ENCODE measurements around the gene HDAC11.
A peak's percentile ranks its signal among the peaks of the same experiment; 100 is the strongest.

Gene HDAC11

DNA sequence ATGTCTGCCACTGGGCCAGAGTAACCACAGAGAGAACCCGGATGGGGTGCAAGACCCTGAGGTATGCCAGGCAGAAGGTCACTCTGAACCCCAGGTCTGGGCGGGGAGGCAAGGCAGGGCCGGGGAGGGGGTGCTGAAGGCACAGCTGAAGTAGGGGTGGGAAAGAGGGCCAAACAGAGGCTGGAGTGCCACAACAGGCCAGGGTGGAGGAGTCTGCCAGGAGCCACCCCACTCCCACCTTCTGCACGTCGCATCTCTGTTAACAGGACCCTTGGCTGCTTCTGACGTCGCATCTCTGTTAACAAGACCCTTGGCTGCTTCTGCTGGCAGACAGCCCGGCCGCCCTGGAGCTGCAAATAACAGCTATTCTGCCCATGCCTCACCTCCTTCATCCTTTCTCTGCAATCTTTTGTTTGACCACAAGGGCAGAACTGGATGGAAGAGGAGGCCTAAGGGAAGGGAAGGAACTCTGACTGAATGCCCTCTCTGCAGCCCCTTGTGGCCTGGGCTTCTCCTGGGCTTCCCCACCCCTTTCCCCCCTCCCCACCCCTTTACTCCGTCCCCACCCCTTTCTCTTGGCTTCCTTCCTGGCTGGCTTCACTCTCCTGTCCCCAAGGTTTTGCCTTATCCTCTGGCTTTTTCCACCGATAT lies 48.2 kb downstream of the HDAC11 start:
- no peak for DNase-seq

DNA sequence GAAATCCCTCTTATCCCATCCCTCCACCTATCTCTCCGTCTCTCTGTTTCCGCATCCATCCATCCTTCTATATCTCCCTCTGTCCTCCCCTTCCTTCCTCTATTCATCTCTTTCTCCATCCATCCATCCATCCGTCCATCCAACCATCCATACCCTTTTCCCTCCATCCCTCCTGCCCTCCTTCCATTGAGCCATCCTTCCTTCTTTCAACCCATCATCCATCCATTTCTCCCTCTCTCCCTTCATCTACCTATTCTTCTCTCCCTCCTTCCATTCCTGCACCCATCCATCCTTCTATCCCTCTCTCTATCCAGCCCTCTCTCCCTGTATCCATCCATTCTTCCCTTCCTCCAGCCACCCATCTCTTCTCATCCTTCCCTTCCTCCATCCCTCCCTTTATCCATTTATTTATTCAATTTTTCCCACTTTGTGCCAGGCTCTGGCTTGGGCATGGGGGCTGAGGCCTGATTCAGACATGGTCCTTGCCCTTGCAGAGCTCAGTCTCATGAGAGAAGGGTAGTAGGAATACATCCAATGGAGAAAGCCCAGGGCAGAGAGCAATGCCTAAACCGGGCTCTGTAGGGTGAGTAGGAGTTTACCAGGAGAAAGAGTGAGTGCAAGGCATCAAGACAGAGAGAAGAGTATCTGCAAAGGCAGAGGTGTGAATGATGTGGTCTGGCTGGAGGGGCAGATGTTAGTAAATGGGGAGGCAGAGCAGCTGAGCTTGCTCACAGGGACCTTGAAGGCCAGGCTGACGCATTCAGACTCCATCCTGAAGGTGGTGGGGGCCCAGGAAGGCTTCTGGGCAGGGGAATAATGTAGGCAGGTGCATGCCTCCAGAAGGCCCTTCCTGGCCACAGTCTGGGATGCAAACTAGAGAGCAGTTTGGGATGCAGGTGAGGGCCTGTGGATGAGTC lies 49.3 kb downstream of the HDAC11 start:
- DNase-seq, result no peak

DNA sequence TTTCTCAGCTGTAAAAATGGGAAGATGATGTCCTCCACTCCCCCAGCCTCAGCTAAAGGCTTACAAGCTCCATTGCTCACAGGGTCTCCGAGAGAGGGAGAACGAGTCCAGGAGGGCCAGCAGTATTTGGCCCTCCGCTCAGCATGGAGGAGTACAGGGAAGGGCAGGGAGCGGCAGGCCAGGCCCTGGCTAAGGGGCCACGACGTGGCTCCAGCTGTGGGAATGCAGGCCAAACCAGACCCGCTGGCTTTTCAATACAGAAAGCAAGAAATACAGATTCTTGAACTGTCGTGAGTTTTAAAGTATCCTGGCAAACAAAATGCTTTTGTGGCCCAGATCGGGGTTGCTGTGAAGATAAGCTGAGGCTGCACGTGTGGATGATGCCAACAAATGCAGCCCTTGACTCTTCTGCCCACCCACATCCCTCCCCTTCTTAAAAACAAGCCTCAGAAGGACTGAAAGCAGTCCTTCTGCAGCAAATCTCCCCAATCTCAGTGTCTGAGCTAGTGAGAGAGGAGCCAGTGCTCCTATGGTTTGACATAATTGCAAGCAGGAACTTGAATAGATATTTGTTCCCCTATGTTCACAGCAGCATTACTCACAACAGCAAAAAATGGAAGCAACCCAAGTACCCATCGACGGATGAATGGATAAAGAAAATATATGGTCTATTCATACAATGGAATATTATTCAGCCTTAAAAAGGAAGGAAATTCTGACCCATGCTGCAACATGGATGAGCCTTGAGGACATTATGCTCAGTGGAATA lies 50.3 kb downstream of the HDAC11 start:
- DNase-seq, result no peak

DNA sequence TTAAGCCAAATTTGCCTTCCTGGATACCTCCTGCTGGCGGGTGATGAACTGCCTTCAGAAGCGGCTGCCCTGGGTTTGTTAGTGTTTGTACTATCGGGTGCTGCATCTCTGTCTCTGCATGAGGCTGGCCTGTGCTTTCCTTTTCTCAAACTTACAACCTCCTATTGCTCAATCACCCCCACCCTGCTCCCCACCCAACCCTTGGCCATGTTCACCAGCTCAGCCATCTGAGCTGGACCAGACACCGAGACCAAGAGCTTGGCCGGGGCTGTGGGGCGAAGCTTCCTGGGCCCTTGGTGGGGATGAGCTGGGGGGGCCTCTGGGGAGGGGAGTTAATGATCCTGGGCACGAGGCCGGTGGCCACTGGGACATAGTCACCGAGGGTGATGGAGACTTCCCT lies 52.0 kb downstream of the HDAC11 start:
- DNase-seq, result no peak

DNA sequence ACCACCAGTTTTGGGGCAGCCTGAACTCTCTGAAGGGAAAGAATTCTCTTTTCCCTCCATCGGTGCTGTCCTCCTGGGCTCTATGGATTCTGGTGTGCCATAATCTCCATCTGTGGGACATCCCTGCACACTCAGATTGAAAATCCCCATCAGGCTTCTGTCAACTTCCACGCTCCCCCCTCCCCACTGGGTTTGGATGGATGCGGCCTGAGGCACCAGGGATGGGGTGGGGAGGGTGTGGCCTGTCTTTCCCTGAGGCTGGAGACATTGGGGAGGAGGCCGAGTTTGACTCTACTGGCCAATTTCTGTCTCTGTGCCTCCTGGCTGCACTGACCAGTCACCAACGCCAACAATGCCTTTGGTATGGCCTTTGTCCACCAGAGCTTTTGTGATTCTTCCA lies 52.5 kb downstream of the HDAC11 start:
- DNase-seq, result no peak

DNA sequence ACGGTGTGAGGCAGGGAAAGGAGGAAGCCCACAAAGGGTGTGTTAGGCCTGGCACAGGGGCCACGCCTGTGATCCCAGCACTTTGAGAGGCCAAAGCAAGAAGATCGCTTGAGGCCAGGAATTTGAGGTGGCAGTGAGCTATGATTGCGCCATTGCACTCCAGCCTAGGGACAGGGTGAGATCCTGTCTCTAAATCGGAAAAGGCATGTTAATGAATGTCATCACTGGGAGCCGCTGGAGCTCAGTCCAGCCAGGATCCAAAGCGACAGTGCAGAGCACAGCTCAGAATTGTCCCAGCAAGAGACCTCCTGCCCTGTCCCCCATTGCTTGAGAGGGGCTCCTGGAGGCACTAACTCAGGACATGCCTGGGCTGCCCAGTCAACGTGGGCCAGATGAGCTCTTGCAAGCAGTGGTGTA lies 53.8 kb downstream of the HDAC11 start:
- no peak for DNase-seq

DNA sequence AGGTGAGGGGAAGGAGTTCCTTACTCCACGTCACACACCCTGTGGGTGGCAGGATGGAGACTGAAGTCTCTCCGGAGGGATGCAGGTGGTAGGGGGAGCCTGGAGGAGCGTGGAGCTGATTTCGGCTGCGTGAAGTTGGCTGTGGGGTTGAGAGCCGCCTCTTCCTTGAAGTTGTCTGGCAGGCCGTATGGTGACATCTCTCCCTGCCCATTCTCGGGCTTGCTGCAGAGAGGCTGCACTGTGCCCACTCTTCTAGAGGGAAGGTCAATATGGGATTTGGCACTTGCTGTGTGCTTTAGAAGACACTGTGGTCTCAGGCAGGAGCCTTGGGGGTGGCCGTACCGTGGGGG lies 55.4 kb downstream of the HDAC11 start:
- no peak for DNase-seq

DNA sequence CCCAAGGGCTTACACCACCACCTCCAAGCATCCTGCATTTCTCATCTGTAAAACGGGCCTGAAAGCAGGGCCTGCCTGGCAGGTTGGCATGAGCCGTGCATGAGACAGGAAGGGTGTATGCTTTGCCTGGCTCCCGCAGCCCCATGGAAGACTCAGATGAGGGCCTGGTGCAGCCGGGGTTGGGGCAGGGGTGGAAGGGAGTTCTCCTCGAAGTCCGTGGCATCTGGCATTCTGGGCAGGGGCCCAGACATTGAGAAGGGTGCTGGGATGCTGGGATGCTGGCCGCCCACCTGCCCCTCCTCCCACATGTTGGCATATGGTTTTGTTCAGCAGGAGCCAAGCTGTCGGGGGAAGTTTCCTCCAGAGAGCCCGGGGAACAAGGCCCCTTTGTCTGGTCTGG lies 55.8 kb downstream of the HDAC11 start:
- DNase-seq, result no peak

DNA sequence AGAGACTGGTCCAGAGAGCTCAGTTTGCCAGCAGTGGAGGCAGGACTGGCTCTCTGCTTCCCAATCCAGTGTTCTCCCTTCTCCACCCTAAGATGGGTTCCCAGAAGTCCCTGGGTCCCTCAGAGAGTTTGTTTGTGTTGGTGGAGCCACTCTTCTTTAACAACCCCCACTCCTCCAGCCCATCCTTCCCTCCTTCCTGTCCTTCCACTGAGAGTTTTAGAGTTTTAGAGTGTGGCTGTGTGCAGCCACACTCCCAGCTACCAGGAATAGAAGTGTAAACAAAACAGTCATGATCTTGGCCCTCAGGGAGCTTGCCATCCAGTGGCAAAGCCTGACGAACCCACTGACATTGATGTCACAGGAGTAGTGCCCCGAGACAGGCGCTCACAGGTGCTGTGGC lies 56.3 kb downstream of the HDAC11 start:
- DNase-seq, result no peak

DNA sequence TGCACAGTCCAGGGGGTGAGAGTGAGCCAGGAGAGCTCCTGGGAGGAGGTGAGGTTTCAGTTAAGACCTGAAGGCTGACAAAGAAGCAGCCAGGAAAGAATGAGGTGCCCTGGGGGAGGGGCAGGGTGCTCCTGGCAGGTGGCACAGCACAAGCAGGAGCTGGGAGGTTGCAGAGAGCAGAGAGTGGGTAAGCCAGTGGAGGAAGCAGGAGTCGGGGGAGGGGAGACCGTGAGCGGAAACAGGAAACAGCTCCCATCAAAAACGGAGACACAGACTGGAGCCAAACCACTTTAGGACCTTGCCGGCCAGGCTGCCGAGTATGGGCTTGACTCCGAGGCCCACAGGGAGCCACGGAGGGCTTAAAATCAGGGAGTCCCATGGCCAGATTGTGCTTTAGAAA lies 56.7 kb downstream of the HDAC11 start:
- no peak for DNase-seq

DNA sequence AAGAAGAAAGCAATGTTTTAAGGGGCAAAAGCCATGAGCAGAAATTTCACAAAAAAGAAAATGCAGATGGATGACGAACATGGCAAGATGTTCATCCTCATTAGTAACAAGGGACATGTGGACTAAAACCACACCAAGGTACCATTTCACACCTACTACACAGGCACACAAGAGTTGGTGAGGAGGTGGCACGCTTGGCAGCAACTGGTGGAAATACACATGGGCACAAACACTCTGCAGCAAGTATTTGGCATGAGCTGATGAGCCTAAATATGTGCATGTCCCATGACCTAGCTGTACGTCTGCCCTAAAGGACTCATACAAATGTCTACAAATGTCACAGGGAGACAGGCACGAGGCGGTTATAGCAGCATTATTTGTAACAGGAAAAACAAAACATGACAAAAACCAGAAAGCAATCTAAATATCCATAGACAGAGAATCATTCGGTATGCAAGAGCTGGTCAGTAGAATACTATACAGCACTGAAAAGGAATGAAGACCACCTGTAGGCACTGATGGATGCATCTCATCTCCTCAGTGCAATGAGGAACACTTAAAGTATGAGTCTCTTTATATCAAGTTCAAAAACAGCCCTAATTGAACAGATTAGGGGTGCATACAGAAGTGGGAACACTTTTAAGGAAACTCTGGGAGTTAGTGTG lies 57.3 kb downstream of the HDAC11 start:
- DNase-seq, result no peak

DNA sequence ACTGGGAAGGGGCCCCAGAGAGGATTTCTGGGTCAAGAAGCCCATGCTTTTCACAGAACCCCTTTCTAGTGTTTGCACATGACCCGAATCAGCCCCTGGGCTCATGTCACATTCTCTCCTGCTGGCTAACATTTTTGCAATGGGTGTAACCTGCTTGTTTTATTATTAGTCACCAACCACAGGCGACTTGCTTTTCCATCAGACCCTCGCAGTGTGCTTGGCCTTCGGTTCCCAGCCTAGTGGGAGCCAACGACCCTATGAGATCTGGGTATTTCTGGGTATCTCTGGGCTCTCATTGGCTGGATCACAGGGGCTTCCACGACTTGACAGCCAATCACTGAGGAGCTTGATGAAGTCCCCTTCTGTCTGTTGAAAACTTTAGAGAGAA lies 57.8 kb downstream of the HDAC11 start:
- no peak for DNase-seq

DNA sequence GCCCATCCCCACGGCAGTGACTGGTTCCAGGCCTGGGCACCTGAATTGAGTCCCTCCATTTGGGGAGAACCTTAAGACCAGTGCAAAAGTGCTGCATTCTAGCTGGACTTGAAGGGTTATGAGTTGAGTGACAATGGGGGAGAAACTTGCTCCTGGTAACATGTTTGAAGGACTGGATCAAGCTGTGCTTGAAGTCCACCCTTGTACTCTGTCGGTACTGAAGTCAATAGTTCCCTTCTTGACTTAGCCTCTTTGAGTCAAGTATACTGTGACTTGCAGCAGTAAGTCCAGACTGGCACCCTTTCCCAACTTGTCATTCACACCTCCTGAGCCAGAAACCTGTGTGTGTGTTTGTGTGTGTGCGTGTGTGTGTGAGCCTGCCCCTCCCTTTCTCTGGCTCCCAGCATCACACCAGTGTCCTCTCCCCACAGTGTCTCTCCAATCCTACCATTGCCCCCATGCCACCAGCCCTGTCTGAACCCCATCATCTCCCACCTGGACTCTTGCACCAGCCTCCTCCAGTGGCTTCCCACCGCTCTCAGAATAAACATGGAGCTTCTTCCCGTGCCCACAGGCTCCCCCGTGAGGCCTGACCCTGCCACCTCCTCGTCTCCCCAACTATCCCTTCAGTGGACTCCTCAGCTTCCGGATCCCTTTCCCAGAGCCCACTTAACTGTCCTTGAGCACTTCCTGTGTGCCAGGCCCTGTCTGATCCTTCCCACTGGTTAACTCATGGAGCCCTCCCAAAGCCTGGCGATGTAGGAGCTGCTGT lies 58.6 kb downstream of the HDAC11 start:
- DNase-seq, result no peak

DNA sequence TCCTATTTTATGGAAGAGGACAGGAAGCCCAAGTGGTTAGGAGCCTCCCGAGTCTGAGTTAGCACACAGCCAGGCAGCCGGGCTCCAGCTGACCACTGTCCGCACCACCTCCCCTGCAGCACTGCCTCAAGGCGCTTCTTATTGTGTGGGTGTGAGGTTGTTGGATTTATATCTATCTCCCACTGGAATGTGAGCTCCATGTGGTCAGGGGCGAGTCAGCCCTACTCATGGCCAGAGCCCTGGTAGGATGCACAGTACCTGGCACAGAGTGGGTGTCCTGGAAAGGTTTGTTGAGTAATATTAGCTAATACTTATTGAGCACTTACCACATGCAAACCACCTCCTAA lies 59.2 kb downstream of the HDAC11 start:
- DNase-seq, result no peak

DNA sequence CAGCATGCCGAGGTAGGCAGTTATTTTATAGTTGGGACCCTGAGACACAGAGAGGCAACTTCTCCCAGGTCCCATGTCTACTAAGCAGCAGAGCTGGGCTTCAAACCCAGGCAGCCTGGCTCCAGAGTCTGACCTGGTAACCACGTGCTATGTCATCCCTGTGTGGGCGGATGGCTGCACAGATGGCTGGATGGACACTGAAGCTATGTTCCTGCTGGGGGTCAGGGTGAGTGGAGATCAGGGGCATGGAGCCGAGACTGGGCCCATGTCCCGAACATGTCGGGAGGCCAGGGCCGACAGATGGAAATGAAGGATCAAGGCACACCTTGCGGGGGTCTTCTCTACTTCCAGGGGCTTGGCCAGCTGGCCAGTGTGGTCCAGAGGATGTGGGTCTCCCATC lies 59.6 kb downstream of the HDAC11 start:
- no peak for DNase-seq

DNA sequence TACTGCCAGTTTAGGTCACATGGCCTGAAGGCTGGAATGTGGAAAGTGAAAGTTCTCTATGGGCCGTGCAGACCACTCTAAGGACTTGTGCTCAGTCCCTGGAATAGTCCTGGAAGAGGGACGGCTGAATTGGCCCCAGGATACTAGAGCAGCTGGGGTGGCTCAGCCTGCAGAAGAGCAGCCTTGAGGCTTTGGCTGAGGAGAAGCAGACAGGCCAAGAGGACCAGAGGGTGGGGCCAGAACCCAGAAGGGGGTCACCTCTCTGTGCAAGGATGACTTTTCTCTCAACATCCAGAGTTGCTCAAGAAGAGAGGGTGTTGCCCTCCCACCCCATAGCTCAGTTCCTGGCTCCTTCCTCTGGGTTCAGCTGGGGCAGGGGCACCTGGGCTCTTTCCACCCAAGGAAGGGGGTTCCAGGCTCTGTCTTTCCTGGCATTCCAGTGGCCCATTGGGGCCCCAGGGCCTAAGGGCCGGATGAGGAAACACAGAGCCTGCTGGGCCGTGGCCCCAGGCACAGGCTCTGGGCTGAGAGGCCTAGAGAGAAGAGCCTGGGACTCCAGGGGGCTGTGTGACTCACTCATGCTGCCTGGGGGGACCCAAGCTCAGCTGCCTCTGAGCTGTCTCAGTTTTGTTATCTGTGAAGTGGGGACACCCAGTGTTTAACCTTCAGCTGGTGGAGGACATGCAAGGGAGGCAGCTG lies 60.3 kb downstream of the HDAC11 start:
- DNase-seq, result no peak

DNA sequence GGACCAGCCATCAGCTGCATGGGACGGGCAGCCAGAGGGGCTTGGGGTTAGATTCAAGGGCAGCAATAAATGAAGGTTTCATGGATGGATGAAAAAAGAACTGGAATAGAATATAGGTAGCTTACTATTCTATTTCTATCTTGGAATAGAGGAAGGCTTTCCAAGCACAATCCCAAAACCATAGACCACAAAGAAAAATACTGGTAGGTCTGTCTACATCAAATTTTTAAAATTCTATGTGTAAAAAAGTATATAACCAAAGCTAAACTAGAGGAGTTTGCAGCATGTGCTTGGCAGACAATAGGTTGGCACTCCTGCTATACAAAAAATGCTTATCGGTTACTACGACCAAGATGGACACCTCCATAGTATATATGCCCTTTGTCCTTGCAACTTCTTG lies 61.6 kb downstream of the HDAC11 start:
- no peak for DNase-seq

DNA sequence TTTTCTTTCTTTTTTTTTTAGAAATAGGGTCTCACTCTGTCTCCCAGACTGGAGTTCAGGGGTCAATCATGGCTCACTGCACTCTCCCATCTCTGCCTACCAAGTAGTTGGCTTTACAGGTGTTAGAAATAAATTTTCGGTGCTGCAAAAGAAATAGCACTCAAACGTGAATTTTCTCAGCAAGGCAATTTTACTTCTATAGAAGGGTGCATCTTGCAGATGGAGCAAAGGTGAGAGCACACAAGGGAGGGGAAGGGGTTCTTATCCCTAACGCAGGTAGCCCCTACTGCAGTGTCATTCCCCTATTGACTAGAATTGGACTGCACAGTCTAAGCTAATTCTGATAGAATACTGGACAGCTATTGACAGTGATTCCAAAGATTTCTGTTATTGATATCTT lies 62.0 kb downstream of the HDAC11 start:
- no peak for DNase-seq

DNA sequence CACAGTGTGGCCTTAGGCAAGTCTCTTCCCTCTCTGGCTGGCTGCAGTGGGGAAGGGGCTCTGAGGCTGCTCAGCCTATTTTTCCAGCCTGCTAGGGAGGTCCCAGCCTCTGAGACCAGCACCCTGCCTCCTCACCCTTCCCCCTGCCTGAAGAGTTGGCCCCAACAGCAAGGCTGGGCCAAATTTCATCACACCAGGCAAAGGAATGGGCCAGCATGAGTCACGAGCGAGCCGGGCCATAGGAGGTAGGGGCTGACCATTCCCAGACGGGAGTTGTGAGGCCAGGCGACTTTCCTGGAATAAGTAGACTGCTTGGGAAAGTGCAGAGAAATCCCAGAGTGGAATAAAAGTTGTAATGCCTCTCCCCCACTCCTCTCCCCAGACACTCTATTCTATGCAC lies 63.1 kb downstream of the HDAC11 start:
- no peak for DNase-seq

DNA sequence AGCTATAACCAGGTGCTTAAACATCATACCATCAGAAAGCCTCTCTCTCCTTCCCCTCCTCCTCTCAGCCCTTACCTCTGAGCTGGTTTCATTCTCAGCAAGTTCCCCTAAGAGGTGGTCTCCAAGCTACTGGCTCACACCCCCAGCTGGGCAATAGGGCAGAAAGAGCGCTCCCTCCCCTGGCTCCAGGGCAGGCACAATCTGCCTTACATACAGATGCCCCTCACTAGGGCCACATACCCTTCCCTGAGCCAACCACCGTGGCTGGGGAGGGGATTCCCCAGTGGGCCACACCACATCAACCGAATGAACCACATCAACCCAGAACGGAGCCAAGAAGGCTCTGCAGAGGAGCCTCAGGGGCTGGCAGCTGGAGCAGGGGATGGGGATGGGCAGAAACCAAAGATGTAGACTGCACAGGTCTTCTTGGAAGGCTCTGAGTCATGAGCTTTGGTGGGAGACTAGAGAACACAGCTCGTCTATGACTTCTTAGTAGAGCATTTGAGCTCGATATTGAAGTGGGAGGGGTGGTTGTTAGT lies 64.3 kb downstream of the HDAC11 start:
- DNase-seq, result peak; percentile 58

DNA sequence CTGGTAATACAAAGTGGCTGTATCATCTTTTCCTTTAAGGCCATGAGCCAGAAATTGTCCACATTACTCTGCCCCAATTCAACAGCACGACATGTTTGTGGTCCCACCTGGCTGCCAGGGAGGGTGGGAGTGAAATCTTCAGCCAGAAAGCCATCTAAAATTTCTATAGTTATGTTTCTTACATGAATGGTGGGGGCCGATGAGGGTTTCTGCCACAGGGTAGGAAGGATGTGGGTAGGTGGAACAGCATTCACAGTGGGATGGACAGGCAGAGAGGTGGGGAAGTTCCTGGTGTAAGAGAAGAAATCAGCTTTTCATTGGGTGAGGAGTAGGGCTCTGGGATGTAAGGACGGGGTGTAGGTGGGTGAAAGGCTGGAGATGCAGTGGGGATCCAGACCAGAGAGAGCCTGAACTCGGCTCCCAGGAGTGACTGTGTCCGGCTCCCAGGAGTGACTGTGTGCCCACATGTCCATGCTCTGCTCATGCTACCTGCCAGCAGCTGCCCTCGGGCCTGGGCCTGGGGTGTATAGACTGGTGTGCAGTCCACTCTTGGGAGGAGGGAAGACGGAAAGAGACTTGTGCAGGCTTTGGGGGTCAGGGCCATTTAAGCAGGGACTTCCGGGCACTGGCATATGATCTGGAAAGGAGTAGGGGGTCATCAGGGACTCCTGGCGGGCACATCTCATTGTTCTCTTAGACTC lies 65.0 kb downstream of the HDAC11 start:
- no peak for DNase-seq

All from effector CD8-positive, alpha-beta T cell (primary cell).